Esophagus muscularis mucosa (tissue), 4 donors: ENCODE data around the gene MEX3A. TPM values are rescaled to one million over a fixed set of nuclear protein-coding genes. Genes with fewer than 3 reads are reported as not detected.

ENCODE experiments used
- DNase-seq: peaks from one replicate; pipeline ENCODE4 v3.0.0-alpha.2; 2017; ENCODE audit errors: extremely low spot score
- H3K27ac ChIP-seq, 4 donors: fragments of 200-600 bp; sonication (generic); replicated peaks in 1 of 4; 1 replicate in 3 of 4; 2 replicates in 1 of 4; pipeline ENCODE4 v1.5.1; 2016 to 2019; ENCODE audit warnings: mild to moderate bottlenecking in 1 of 4
- H3K27me3 ChIP-seq, 4 donors: fragments of 200-600 bp; sonication (generic); one replicate each; pipeline versions ENCODE4 v1.5.1 to v1.6.0; 2016 to 2019
- H3K36me3 ChIP-seq, 4 donors: fragments of 200-600 bp; sonication (generic); one replicate each; pipeline ENCODE4 v1.5.1; 2016 to 2019
- H3K4me1 ChIP-seq, 4 donors: fragments of 200-600 bp; sonication (generic); one replicate each; pipeline ENCODE4 v1.5.1; 2016 to 2019
- H3K4me3 ChIP-seq, 4 donors: fragments of 200-600 bp; sonication (generic); 1 replicate in 2 of 4; 2 replicates in 2 of 4; pipeline ENCODE4 v1.5.1; 2016 to 2019; ENCODE audit warnings: mild to moderate bottlenecking in 4 of 4, moderate library complexity in 1 of 4
- H3K9me3 ChIP-seq, 4 donors: fragments of 200-600 bp; sonication (generic); 1 replicate in 3 of 4; 2 replicates in 1 of 4; pipeline ENCODE4 v1.5.1; 2016 to 2019
- CTCF ChIP-seq, 3 experiments: fragments of 200-600 bp in 2 of 3; fragments of 450-650 bp in 1 of 3; sonication (generic) in 2 of 3; IDR thresholded peaks; one replicate each; pipeline ENCODE4 v1.5.1; 2017 to 2019; ENCODE audit warnings: antibody characterized with exemption in 3 of 3, mild to moderate bottlenecking in 2 of 3, moderate library complexity in 1 of 3
- EP300 ChIP-seq: sonication (generic); formaldehyde crosslinking; IDR thresholded peaks from one replicate; pipeline ENCODE4 v1.6.1; 2017; ENCODE audit warnings: antibody characterized with exemption
- POLR2A ChIP-seq: fragments of 450-650 bp; IDR thresholded peaks from one replicate; pipeline ENCODE4 v1.6.1; 2017; ENCODE audit warnings: antibody characterized with exemption, moderate library complexity, mild to moderate bottlenecking, low read depth
- POLR2AphosphoS5 ChIP-seq, 2 donors: sonication (generic); formaldehyde crosslinking; IDR thresholded peaks; one replicate each; pipeline ENCODE4 v1.6.1; 2017; ENCODE audit warnings: antibody characterized with exemption in 2 of 2
- WGBS: methylation state at CpG from one replicate; pipeline ENCODE4 v1.1.5; 2018; 5-methylcytosine and 5-hydroxymethylcytosine counted together
- intact Hi-C: fragments of 100-400 bp; cut with DNase I; formaldehyde crosslinking; loops from one replicate; pipeline ENCODE4 v1.15.1; 2023
- total RNA-seq, 4 donors: library from RNA; depleted of rRNA; stranded (reverse); fragments of >200 nt; gene quantifications; one replicate each; pipeline versions ENCODE4 v1.1.0 to v1.2.1, GENCODE V29; 2016

The MEX3A gene
- total RNA-seq, 4 donors from 2014 or later = under 0.01 to 1.6 (median 0.66) TPM

- no peaks in the 10 kb centered on the region for H3K9me3 ChIP-seq
- peak overlapping the region in 1 of 4 donors; percentile 26 for H3K27ac ChIP-seq
- WGBS = 72% methylated on average over 4 of the region's 6 CpGs
- no peaks in the 10 kb centered on the region for H3K27me3 ChIP-seq
- intact Hi-C loops = loop anchor here (2.0 kb wide), 1 partner anchor 135 kb away; no protein-coding TSS in a partner anchor
- no peak overlapping the region for H3K4me3 ChIP-seq
- TF ChIP-seq EP300 = no peak
- no peak for TF ChIP-seq POLR2A
- TF ChIP-seq CTCF (IDR thresholded peaks at IDR 0.05) = no peak
- no peak for TF ChIP-seq POLR2AphosphoS5 (IDR thresholded peaks at IDR 0.05)
- H3K36me3 ChIP-seq = no peaks in the 10 kb centered on the region
- H3K4me1 ChIP-seq = peaks cover 13 to 23% (median 16%) of the 10 kb centered on the region in 4 donors
- no peak for DNase-seq
Measured at GRCh38 chr1:156089704-156090103, 7.4 kb upstream of the MEX3A start.

GRCh38 chr1:156086256-156086662, 4.0 kb upstream of the MEX3A start:
- 21% methylated on average over 1 of the region's 1 CpG for WGBS
- TF ChIP-seq EP300 = no peak
- no peak for TF ChIP-seq POLR2A
- TF ChIP-seq POLR2AphosphoS5 (IDR thresholded peaks at IDR 0.05) = no peak
- TF ChIP-seq CTCF (IDR thresholded peaks at IDR 0.05) = no peak

GRCh38 chr1:156083800-156084790, 1.8 kb upstream of the MEX3A start:
- 50% methylated on average over 7 of the region's 7 CpGs for WGBS
- no peak for DNase-seq
- H3K9me3 ChIP-seq = no peaks in the 10 kb centered on the region
- no peaks in the 10 kb centered on the region for H3K27me3 ChIP-seq
- no peak for TF ChIP-seq CTCF (IDR thresholded peaks at IDR 0.05)
- TF ChIP-seq EP300 = no peak
- TF ChIP-seq POLR2A = no peak
- H3K4me1 ChIP-seq = peaks cover 28 to 50% (median 36%) of the 10 kb centered on the region in 4 donors
- H3K27ac ChIP-seq = no peak overlapping the region
- intact Hi-C loops = no loop called here
- no peak overlapping the region for H3K4me3 ChIP-seq
- H3K36me3 ChIP-seq = no peaks in the 10 kb centered on the region

More at GRCh38 chr1:156086256-156086662, 4.0 kb upstream of the MEX3A start:
- Histone ChIP-seq H3K36me3 (no peaks in the 10 kb centered on the region), H3K4me3 (no peak overlapping the region), H3K27me3 (no peaks in the 10 kb centered on the region), H3K27ac (no peak overlapping the region), H3K9me3 (no peaks in the 10 kb centered on the region), H3K4me1 (peaks cover 30 to 53% (median 39%) of the 10 kb centered on the region in 4 donors)
- no peak for DNase-seq
- intact Hi-C loops = no loop called here

- no peak for DNase-seq
- Histone ChIP-seq H3K27me3 (no peaks in the 10 kb centered on the region), H3K27ac (peak overlapping the region in 2 of 4 donors; percentile 67 to 77), H3K4me1 (peaks cover 28 to 53% (median 36%) of the 10 kb centered on the region in 4 donors), H3K4me3 (peak overlapping the region; percentile 81 to 88 (median 86)), H3K36me3 (no peaks in the 10 kb centered on the region), H3K9me3 (no peaks in the 10 kb centered on the region)
- WGBS = 0% methylated on average over 7 of the region's 10 CpGs
- intact Hi-C loops = no loop called here
- no peak for TF ChIP-seq POLR2A
- no peak for TF ChIP-seq EP300
- no peak for TF ChIP-seq CTCF (IDR thresholded peaks at IDR 0.05)
- TF ChIP-seq POLR2AphosphoS5 (IDR thresholded peaks at IDR 0.05) = no peak
Measured at GRCh38 chr1:156081917-156082308, 352 bp downstream of the MEX3A start.
